Thyroid gland (tissue), 4 donors: Measurements from ENCODE around the gene CFAP410. TPM values are rescaled to one million over a fixed set of nuclear protein-coding genes. Genes with fewer than 3 reads are reported as not detected.

Experiments
- DNase-seq, 2 donors: peaks; one replicate each; pipeline ENCODE4 v3.0.0-alpha.2; 2019
- H3K27ac ChIP-seq, 3 donors: fragments of 200-600 bp; sonication (generic); 1 replicate in 2 of 3; 2 replicates in 1 of 3; pipeline ENCODE4 v1.5.1; 2016 to 2019; ENCODE audit warnings: mild to moderate bottlenecking in 1 of 3, moderate library complexity in 1 of 3
- H3K27me3 ChIP-seq: fragments of 200-600 bp; sonication (generic); one replicate; pipeline ENCODE4 v1.5.1; 2019
- H3K36me3 ChIP-seq, 2 donors: fragments of 200-600 bp; sonication (generic); one replicate each; pipeline ENCODE4 v1.5.1; 2016 to 2019
- H3K4me1 ChIP-seq, 2 donors: fragments of 200-600 bp; sonication (generic); one replicate each; pipeline ENCODE4 v1.5.1; 2017 to 2019
- H3K4me3 ChIP-seq, 3 donors: fragments of 200-600 bp; sonication (generic); replicated peaks in 1 of 3; 1 replicate in 2 of 3; 2 replicates in 1 of 3; pipeline ENCODE4 v1.5.1; 2016; ENCODE audit warnings: mild to moderate bottlenecking in 1 of 3
- H3K9me3 ChIP-seq: fragments of 200-600 bp; sonication (generic); one replicate; pipeline ENCODE4 v1.5.1; 2017
- POLR2A ChIP-seq, 2 donors: fragments of 450-650 bp; IDR thresholded peaks; one replicate each; pipeline ENCODE4 v1.6.1; 2017; ENCODE audit warnings: antibody characterized with exemption in 2 of 2, mild to moderate bottlenecking in 2 of 2, moderate library complexity in 1 of 2
- WGBS, 2 donors: methylation state at CpG; one replicate each; pipeline ENCODE4 v1.1.5; 2017; 5-methylcytosine and 5-hydroxymethylcytosine counted together
- intact Hi-C: fragments of 100-400 bp; cut with DNase I; formaldehyde crosslinking; loops from one replicate; pipeline ENCODE4 v1.15.1; 2023
- total RNA-seq, 4 donors: library from RNA; depleted of rRNA; stranded (reverse); fragments of >200 nt; gene quantifications; one replicate each; pipeline ENCODE4 v1.2.3, GENCODE V29; 2016
- TF ChIP-seq, protein P1 (sequence below), 6 experiments: fragments of 200-600 bp in 3 of 6; fragments of 450-650 bp in 3 of 6; sonication (generic) in 3 of 6; IDR thresholded peaks; one replicate each; pipeline ENCODE4 v1.5.1; 2016 to 2019; ENCODE audit warnings: antibody characterized with exemption in 6 of 6, mild to moderate bottlenecking in 2 of 6, inconsistent platforms in 1 of 6, moderate library complexity in 1 of 6

Gene CFAP410
- total RNA-seq, 4 donors from 2014 or later: 55.2 to 93.4 (median 64.1) TPM

- no peak overlapping the region for H3K27ac ChIP-seq
- TF ChIP-seq POLR2A (IDR thresholded peaks at IDR 0.05): no peak
- TF ChIP-seq, protein P1, sequence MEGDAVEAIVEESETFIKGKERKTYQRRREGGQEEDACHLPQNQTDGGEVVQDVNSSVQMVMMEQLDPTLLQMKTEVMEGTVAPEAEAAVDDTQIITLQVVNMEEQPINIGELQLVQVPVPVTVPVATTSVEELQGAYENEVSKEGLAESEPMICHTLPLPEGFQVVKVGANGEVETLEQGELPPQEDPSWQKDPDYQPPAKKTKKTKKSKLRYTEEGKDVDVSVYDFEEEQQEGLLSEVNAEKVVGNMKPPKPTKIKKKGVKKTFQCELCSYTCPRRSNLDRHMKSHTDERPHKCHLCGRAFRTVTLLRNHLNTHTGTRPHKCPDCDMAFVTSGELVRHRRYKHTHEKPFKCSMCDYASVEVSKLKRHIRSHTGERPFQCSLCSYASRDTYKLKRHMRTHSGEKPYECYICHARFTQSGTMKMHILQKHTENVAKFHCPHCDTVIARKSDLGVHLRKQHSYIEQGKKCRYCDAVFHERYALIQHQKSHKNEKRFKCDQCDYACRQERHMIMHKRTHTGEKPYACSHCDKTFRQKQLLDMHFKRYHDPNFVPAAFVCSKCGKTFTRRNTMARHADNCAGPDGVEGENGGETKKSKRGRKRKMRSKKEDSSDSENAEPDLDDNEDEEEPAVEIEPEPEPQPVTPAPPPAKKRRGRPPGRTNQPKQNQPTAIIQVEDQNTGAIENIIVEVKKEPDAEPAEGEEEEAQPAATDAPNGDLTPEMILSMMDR (IDR thresholded peaks at IDR 0.05): no peak
- no peaks in the 10 kb centered on the region for H3K4me1 ChIP-seq
- no peaks in the 10 kb centered on the region for H3K9me3 ChIP-seq
- DNase-seq: no peak
- 86 to 87% methylated on average over 19 to 23 of the region's 24 CpGs for WGBS, 2 donors
- H3K4me3 ChIP-seq: no peak overlapping the region
- H3K27me3 ChIP-seq: peaks cover 4% of the 10 kb centered on the region
- intact Hi-C loops: no loop called here
- no peaks in the 10 kb centered on the region for H3K36me3 ChIP-seq
Observed at GRCh38 chr21:44354775-44355771, 15.9 kb upstream of the CFAP410 start.

DNA sequence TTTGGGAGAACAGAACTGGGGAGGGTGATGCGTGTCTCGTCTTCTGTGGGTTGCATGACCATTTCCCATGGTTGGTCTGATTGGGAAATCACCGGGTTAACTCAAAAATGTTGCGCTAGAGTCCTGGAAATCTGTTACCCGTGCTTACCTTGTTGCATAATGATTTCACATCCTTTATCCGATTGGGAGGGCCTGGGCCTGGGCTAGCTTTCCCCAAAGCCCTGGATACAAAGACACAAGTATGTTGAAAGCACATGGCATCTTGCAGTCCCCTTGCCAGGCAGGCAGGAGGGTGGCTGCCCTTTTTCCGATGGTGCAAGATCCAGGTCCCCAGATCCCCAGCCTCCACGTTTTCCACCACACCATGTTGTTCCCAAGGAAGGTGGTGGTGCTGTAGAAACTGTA, 14.8 kb upstream of the CFAP410 start:
- intact Hi-C loops: no loop called here
- TF ChIP-seq, protein P1 (IDR thresholded peaks at IDR 0.05): no peak
- TF ChIP-seq POLR2A (IDR thresholded peaks at IDR 0.05): no peak
- no peak overlapping the region for H3K27ac ChIP-seq

DNA sequence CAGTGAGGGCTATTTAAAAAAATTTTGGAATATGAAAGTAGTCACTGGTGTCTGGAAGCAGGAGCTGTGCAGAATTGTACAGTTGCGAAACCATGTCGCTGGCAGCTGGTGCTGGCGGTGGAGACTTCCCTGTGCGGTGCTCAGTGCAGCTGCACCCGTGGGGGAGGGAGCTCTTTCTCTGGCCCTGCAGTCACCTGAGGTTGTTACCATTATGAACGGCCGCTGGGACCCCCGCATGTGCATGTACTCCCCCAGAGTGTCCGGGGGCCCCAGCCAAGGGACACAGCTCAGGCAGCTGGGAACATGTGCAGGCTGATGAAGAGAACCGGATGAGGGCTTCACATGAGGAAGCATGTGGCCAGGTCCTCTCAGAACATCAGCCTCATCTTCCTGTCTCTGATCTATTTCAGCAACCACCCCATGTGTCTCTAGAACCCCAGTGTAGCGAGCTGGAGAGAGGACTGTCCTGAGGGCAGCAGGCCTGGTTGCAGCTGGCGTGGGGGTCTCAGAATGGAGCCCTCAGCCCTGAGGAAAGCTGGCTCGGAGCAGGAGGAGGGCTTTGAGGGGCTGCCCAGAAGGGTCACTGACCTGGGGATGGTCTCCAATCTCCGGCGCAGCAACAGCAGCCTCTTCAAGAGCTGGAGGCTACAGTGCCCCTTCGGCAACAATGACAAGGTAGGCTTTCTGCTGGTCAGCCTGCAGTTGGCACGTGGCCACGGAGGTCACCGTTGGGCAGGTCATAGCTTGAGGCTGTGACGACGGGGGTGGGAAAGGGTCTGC, 14.2 kb upstream of the CFAP410 start, which contains the start of gene TRPM2:
Gene TRPM2, plus strand, starts transcription at position 431 of the 780 bp plus-strand sequence. Its CDS starts 80 bp downstream, at position 511.
- intact Hi-C loops: no loop called here
- WGBS, 2 donors: 37 to 67% methylated on average over 6 to 13 of the region's 21 CpGs
- DNase-seq: no peak
- TF ChIP-seq, protein P1 (IDR thresholded peaks at IDR 0.05): no peak
- TF ChIP-seq POLR2A (IDR thresholded peaks at IDR 0.05): no peak
- H3K27ac ChIP-seq: no peak within 1 kb of the TSS
- no peak within 1 kb of the TSS for H3K4me3 ChIP-seq
- peaks cover 0 to 3% of the 10 kb centered on the region in 2 donors for H3K4me1 ChIP-seq
- no peaks in the 10 kb centered on the region for H3K36me3 ChIP-seq
- H3K9me3 ChIP-seq: no peaks in the 10 kb centered on the region
- peaks cover 4% of the 10 kb centered on the region for H3K27me3 ChIP-seq

More for the DNA sequence above, 14.8 kb upstream of the CFAP410 start:
- H3K9me3 ChIP-seq: no peaks in the 10 kb centered on the region
- DNase-seq: no peak
- WGBS, 2 donors: 67 to 85% methylated on average over 8 of the region's 8 CpGs
- H3K4me1 ChIP-seq: no peaks in the 10 kb centered on the region
- no peak overlapping the region for H3K4me3 ChIP-seq
- H3K27me3 ChIP-seq: peaks cover 4% of the 10 kb centered on the region
- H3K36me3 ChIP-seq: no peaks in the 10 kb centered on the region

GRCh38 chr21:44352253-44352860, 13.2 kb upstream of the CFAP410 start:
- no peak for DNase-seq
- no peak for TF ChIP-seq POLR2A (IDR thresholded peaks at IDR 0.05)
- TF ChIP-seq, protein P1 (IDR thresholded peaks at IDR 0.05): no peak
- Histone ChIP-seq H3K36me3 (no peaks in the 10 kb centered on the region), H3K27me3 (peaks cover 4% of the 10 kb centered on the region), H3K4me1 (peaks cover 0 to 9% of the 10 kb centered on the region in 2 donors), H3K9me3 (no peaks in the 10 kb centered on the region), H3K4me3 (no peak overlapping the region), H3K27ac (no peak overlapping the region)
- WGBS, 2 donors: 79 to 83% methylated on average over 14 to 17 of the region's 17 CpGs
- intact Hi-C loops: no loop called here
